Caco-2 (cell line): ENCODE data around the gene SCG2. TPM values are rescaled to one million over a fixed set of nuclear protein-coding genes. Genes with fewer than 3 reads are reported as not detected.

Experiments used
- BruUV-seq: library from RNA; stranded (reverse); fragments of 400-500 nt; replicated peaks from 2 replicates; lab custom pipeline; 2021; lab: Mats Ljungman, UMichigan
- CTCF ChIA-PET: fragments of 300-600 bp; sonication (Branson Sonifier 250); formaldehyde crosslinking; loops from one replicate; lab custom pipeline; 2022; ENCODE audit warnings: antibody characterized with exemption; lab: Charles Lee
- POLR2A ChIA-PET: fragments of 300-600 bp; sonication (Branson Sonifier 250); formaldehyde crosslinking; loops from one replicate; lab custom pipeline; 2022; ENCODE audit warnings: antibody characterized with exemption; lab: Charles Lee
- DNase-seq, 2 experiments: peaks; one replicate each; pipeline versions ENCODE4 v3.0.0 to v3.0.0-alpha.2; 2020 to 2022
- H3K27me3 ChIP-seq: replicated peaks from 2 replicates; pipeline ENCODE4 v1.6.0; 2011; ENCODE audit warnings: low read length; ENCODE audit not compliant: control insufficient read depth, insufficient read depth
- H3K36me3 ChIP-seq: 2 replicates; pipeline ENCODE4 v1.5.1; 2011; ENCODE audit warnings: low read length; ENCODE audit not compliant: control insufficient read depth, insufficient read depth
- H3K4me1 ChIP-seq: fragments of 250-450 bp; sonication (Bioruptor Pico); 2 replicates; pipeline ENCODE4 v1.5.1; 2020; ENCODE audit warnings: mild to moderate bottlenecking
- H3K4me3 ChIP-seq: 2 replicates; pipeline ENCODE4 v1.5.1; 2011; ENCODE audit warnings: low read depth, mild to moderate bottlenecking, control low read depth, low read length
- H3K9me3 ChIP-seq: fragments of 250-450 bp; sonication (Bioruptor Pico); 2 replicates; pipeline ENCODE4 v1.5.1; 2020; ENCODE audit warnings: mild to moderate bottlenecking, moderate library complexity
- H3K27ac Mint-ChIP-seq: one replicate; pipeline ENCODE4 v1.8.0; 2022; ENCODE audit warnings: mixed read lengths; ENCODE audit not compliant: unreplicated experiment
- H3K27me3 Mint-ChIP-seq: one replicate; pipeline ENCODE4 v1.8.0; 2022; ENCODE audit warnings: mixed read lengths; ENCODE audit not compliant: insufficient read depth, unreplicated experiment
- H3K36me3 Mint-ChIP-seq: one replicate; pipeline ENCODE4 v1.8.0; 2022; ENCODE audit warnings: mild to moderate bottlenecking, mixed read lengths; ENCODE audit not compliant: insufficient read depth, unreplicated experiment
- H3K4me1 Mint-ChIP-seq: one replicate; pipeline ENCODE4 v1.8.0; 2022; ENCODE audit warnings: low read depth, mixed read lengths; ENCODE audit not compliant: unreplicated experiment
- H3K4me3 Mint-ChIP-seq: one replicate; pipeline ENCODE4 v1.8.0; 2022; ENCODE audit warnings: mild to moderate bottlenecking, moderate library complexity, mixed read lengths; ENCODE audit not compliant: unreplicated experiment
- H3K9me3 Mint-ChIP-seq: one replicate; pipeline ENCODE4 v1.8.0; 2022; ENCODE audit warnings: mixed read lengths; ENCODE audit not compliant: unreplicated experiment
- CTCF ChIP-seq, 2 experiments: fragments of 200-600 bp in 1 of 2; IDR thresholded peaks; 1 replicate in 1 of 2; 2 replicates in 1 of 2; pipeline versions ENCODE4 v1.5.1 to v1.8.0; 2011 to 2022; ENCODE audit warnings: antibody characterized with exemption in 1 of 2, control low read depth in 1 of 2, inconsistent platforms in 1 of 2, low read depth in 1 of 2, low read length in 1 of 2, mild to moderate bottlenecking in 1 of 2, moderate library complexity in 1 of 2; ENCODE audit not compliant: insufficient read depth in 1 of 2, severe bottlenecking in 1 of 2, unreplicated experiment in 1 of 2
- intact Hi-C: fragments of 100-400 bp; cut with micrococcal nuclease; formaldehyde crosslinking; loops from one replicate; pipeline ENCODE4 v1.10.0; 2022; ENCODE audit not compliant: unreplicated experiment
- total RNA-seq: library from RNA; stranded (reverse); gene quantifications from 2 replicates; pipeline ENCODE4 v1.2.3, GENCODE V29; 2022

Gene SCG2
- total RNA-seq, 1 experiment from 2014 or later: 0.41 TPM

GRCh38 chr2:223587301-223587700 is 14.9 kb downstream of the SCG2 start:
- no peak overlapping the region for H3K27ac Mint-ChIP-seq
- Histone ChIP-seq H3K36me3 (no peaks in the 10 kb centered on the region), H3K9me3 (no peaks in the 10 kb centered on the region), H3K27me3 (no peaks in the 10 kb centered on the region), H3K4me3 (no peak overlapping the region), H3K4me1 (no peaks in the 10 kb centered on the region)
- H3K4me1 Mint-ChIP-seq: no peaks in the 10 kb centered on the region
- peaks cover 5% of the 10 kb centered on the region for H3K27me3 Mint-ChIP-seq
- no peak overlapping the region for H3K4me3 Mint-ChIP-seq
- no peak for DNase-seq
- H3K36me3 Mint-ChIP-seq: no peaks in the 10 kb centered on the region
- ChIA-PET CTCF (no interaction called here), POLR2A (no interaction called here)
- BruUV-seq: no TSS peak
- no peak for TF ChIP-seq CTCF (IDR thresholded peaks at IDR 0.05; ENCODE audit: insufficient read depth in 1 of 2, low read depth in 1 of 2, low read length in 1 of 2, severe bottlenecking in 1 of 2, unreplicated experiment in 1 of 2)
- intact Hi-C loops: no loop called here
- H3K9me3 Mint-ChIP-seq: no peaks in the 10 kb centered on the region

GRCh38 chr2:223586261-223586660 is 15.9 kb downstream of the SCG2 start:
- Mint-ChIP-seq H3K27me3 (peaks cover 8% of the 10 kb centered on the region), H3K27ac (no peak overlapping the region), H3K36me3 (no peaks in the 10 kb centered on the region), H3K4me3 (no peak overlapping the region), H3K9me3 (no peaks in the 10 kb centered on the region), H3K4me1 (no peaks in the 10 kb centered on the region)
- TF ChIP-seq CTCF (IDR thresholded peaks at IDR 0.05; ENCODE audit: insufficient read depth in 1 of 2, low read depth in 1 of 2, low read length in 1 of 2, severe bottlenecking in 1 of 2, unreplicated experiment in 1 of 2): no peak
- Histone ChIP-seq H3K9me3 (no peaks in the 10 kb centered on the region), H3K4me3 (no peak overlapping the region), H3K4me1 (no peaks in the 10 kb centered on the region), H3K27me3 (no peaks in the 10 kb centered on the region), H3K36me3 (no peaks in the 10 kb centered on the region)
- no peak for DNase-seq
- ChIA-PET CTCF (no interaction called here), POLR2A (no interaction called here)
- intact Hi-C loops: no loop called here
- no TSS peak for BruUV-seq

- no TSS peak for BruUV-seq
- POLR2A ChIA-PET: no interaction called here
- CTCF ChIA-PET: no interaction called here
- no peaks in the 10 kb centered on the region for H3K9me3 Mint-ChIP-seq
- H3K27ac Mint-ChIP-seq: no peak overlapping the region
- Histone ChIP-seq H3K36me3 (no peaks in the 10 kb centered on the region), H3K4me1 (no peaks in the 10 kb centered on the region), H3K27me3 (no peaks in the 10 kb centered on the region), H3K4me3 (no peak overlapping the region), H3K9me3 (no peaks in the 10 kb centered on the region)
- peaks cover 11% of the 10 kb centered on the region for H3K27me3 Mint-ChIP-seq
- TF ChIP-seq CTCF (IDR thresholded peaks at IDR 0.05; ENCODE audit: insufficient read depth in 1 of 2, low read depth in 1 of 2, low read length in 1 of 2, severe bottlenecking in 1 of 2, unreplicated experiment in 1 of 2): no peak
- intact Hi-C loops: no loop called here
- no peak overlapping the region for H3K4me3 Mint-ChIP-seq
- no peaks in the 10 kb centered on the region for H3K4me1 Mint-ChIP-seq
- no peak for DNase-seq
- no peaks in the 10 kb centered on the region for H3K36me3 Mint-ChIP-seq
Measured at GRCh38 chr2:223585666-223586065, 16.5 kb downstream of the SCG2 start.
